HCT116 (cell line): Measurements from ENCODE around the gene C4BPA. TPM values are rescaled to one million over a fixed set of nuclear protein-coding genes. Genes with fewer than 3 reads are reported as not detected.

Experiments
- ATAC-seq: fragments of 200-7000 bp; cut with Tn5 transposase; 2 replicates; pipeline ENCODE4 v1.9.1; 2020; ENCODE audit warnings: mild to moderate bottlenecking, moderate library complexity
- BruUV-seq: library from RNA; stranded (reverse); fragments of 400-500 nt; replicated peaks from 2 replicates; lab custom pipeline; 2021; lab: Mats Ljungman, UMichigan
- CTCF ChIA-PET: fragments of 300-600 bp; sonication (Branson Sonifier 250); formaldehyde crosslinking; loops from one replicate; lab custom pipeline; 2021; ENCODE audit warnings: antibody characterized with exemption; lab: Charles Lee
- POLR2A ChIA-PET: fragments of 300-600, 350-600 bp; sonication (Branson Sonifier 250); formaldehyde crosslinking; loops from one replicate; lab custom pipeline; 2021; ENCODE audit warnings: antibody characterized with exemption; lab: Charles Lee
- RAD21 ChIA-PET, 2 experiments: fragments of 300-600 bp; sonication (Branson Sonifier 250); formaldehyde crosslinking; loops; one replicate each; lab custom pipeline; 2023; ENCODE audit warnings: low total read pairs in 2 of 2; ENCODE audit not compliant: uncharacterized antibody in 2 of 2, unreplicated experiment in 2 of 2, low non-redundant PET in 1 of 2; lab: Charles Lee
- DNase-seq: peaks from one replicate; pipeline ENCODE4 v3.0.0-alpha.2; 2010; ENCODE audit warnings: low read depth, low spot score
- H2AFZ ChIP-seq: fragments of 200-600 bp; shearing (Covaris generic), sonication (generic); 2 replicates; pipeline ENCODE4 v1.6.1; 2017; ENCODE audit warnings: low read depth, mixed run types, mixed read lengths, antibody characterized with exemption, low read length; ENCODE audit not compliant: poor library complexity, severe bottlenecking
- H3K27ac ChIP-seq: 2 replicates; pipeline ENCODE4 v1.5.1; 2012; ENCODE audit warnings: low read depth, low read length
- H3K27me3 ChIP-seq: fragments of 200-600 bp; sonication (generic); 2 replicates; pipeline ENCODE4 v1.6.1; 2016; ENCODE audit warnings: mixed run types, low read length, mixed read lengths; ENCODE audit not compliant: insufficient read depth
- H3K36me3 ChIP-seq, 2 experiments: fragments of 200-500 bp in 1 of 2; fragments of 200-600 bp in 1 of 2; sonication (Bioruptor generic) in 1 of 2; sonication (generic) in 1 of 2; 2 replicates each; pipeline versions ENCODE4 v1.5.1 to v1.6.1; 2014 to 2016; ENCODE audit warnings: low read length in 2 of 2, inconsistent platforms in 1 of 2, mixed read lengths in 1 of 2, mixed run types in 1 of 2; ENCODE audit not compliant: insufficient read depth in 2 of 2, control insufficient read depth in 1 of 2
- H3K4me1 ChIP-seq, 2 experiments: fragments of 200-600 bp in 1 of 2; sonication (generic) in 1 of 2; 2 replicates each; pipeline versions ENCODE4 v1.5.1 to v1.6.1; 2012 to 2017; ENCODE audit warnings: low read length in 2 of 2, inconsistent platforms in 1 of 2, mild to moderate bottlenecking in 1 of 2, mixed read lengths in 1 of 2, mixed run types in 1 of 2, moderate library complexity in 1 of 2; ENCODE audit not compliant: insufficient read depth in 2 of 2, control insufficient read depth in 1 of 2
- H3K4me2 ChIP-seq: fragments of 200-600 bp; sonication (generic); 2 replicates; pipeline ENCODE4 v1.6.1; 2017; ENCODE audit warnings: mixed run types, low read length, mixed read lengths
- H3K4me3 ChIP-seq, 2 experiments: fragments of 200-600 bp in 1 of 2; sonication (generic) in 1 of 2; replicated peaks in 1 of 2; 2 replicates each; pipeline ENCODE4 v1.5.1; 2011 to 2016; ENCODE audit warnings: low read length in 2 of 2, control low read depth in 1 of 2, low read depth in 1 of 2, mild to moderate bottlenecking in 1 of 2, mixed read lengths in 1 of 2, mixed run types in 1 of 2
- H3K79me2 ChIP-seq: fragments of 200-600 bp; sonication (generic); 2 replicates; pipeline ENCODE4 v1.6.1; 2017; ENCODE audit warnings: mild to moderate bottlenecking, mixed run types, low read length, moderate library complexity, mixed read lengths; ENCODE audit not compliant: insufficient read depth
- H3K9ac ChIP-seq: fragments of 200-600 bp; sonication (generic); 2 replicates; pipeline ENCODE4 v1.6.1; 2016; ENCODE audit warnings: low read length, mixed read lengths
- H3K9me2 ChIP-seq: fragments of 200-600 bp; sonication (generic), shearing (Covaris generic); 2 replicates; pipeline ENCODE4 v1.6.1; 2017; ENCODE audit warnings: mixed run types, mild to moderate bottlenecking, moderate library complexity; ENCODE audit not compliant: insufficient read depth
- H3K9me3 ChIP-seq, 2 experiments: fragments of 200-500 bp in 1 of 2; fragments of 200-600 bp in 1 of 2; sonication (Bioruptor generic) in 1 of 2; sonication (generic) in 1 of 2; 2 replicates each; pipeline ENCODE4 v1.6.1; 2014 to 2017; ENCODE audit warnings: low read length in 2 of 2, mixed read lengths in 2 of 2, inconsistent platforms in 1 of 2, low read depth in 1 of 2, mild to moderate bottlenecking in 1 of 2, mixed run types in 1 of 2, moderate library complexity in 1 of 2; ENCODE audit not compliant: control insufficient read depth in 1 of 2, insufficient read depth in 1 of 2
- H4K20me1 ChIP-seq: fragments of 200-600 bp; sonication (generic), shearing (Covaris generic); 2 replicates; pipeline ENCODE4 v1.6.1; 2017; ENCODE audit warnings: mixed run types, mild to moderate bottlenecking, moderate library complexity; ENCODE audit not compliant: insufficient read depth
- ATF3 ChIP-seq: IDR thresholded peaks from 2 replicates; pipeline ENCODE4 v1.6.1; 2012
- CBX3 ChIP-seq: IDR thresholded peaks from 2 replicates; pipeline ENCODE4 v1.6.1; 2012; ENCODE audit warnings: low read depth
- CEBPB ChIP-seq: IDR thresholded peaks from 2 replicates; pipeline ENCODE4 v1.6.1; 2012; ENCODE audit warnings: low read depth
- CTCF ChIP-seq, 3 experiments: fragments of 200-600 bp in 1 of 3; sonication (generic) in 1 of 3; IDR thresholded peaks in 2 of 3; conservative IDR thresholded peaks in 1 of 3; 2 replicates each; pipeline ENCODE4 v1.5.1; 2012 to 2017; ENCODE audit warnings: low read depth in 2 of 3, low read length in 2 of 3, antibody characterized with exemption in 1 of 3, borderline replicate concordance in 1 of 3, control low read depth in 1 of 3, mild to moderate bottlenecking in 1 of 3, mixed read lengths in 1 of 3, mixed run types in 1 of 3, moderate library complexity in 1 of 3; ENCODE audit not compliant: insufficient read depth in 1 of 3
- EGR1 ChIP-seq: IDR thresholded peaks from 2 replicates; pipeline ENCODE4 v1.6.1; 2012; ENCODE audit warnings: low read depth
- ELF1 ChIP-seq: IDR thresholded peaks from 2 replicates; pipeline ENCODE4 v1.6.1; 2012; ENCODE audit warnings: low read depth, borderline replicate concordance
- EZH2 ChIP-seq: fragments of 200-600 bp; sonication (generic); IDR thresholded peaks from 2 replicates; pipeline ENCODE4 v1.6.1; 2017; ENCODE audit warnings: antibody characterized with exemption, mixed run types
- EZH2phosphoT487 ChIP-seq: fragments of 200-600 bp; IDR thresholded peaks from 2 replicates; pipeline ENCODE4 v1.6.1; 2018; ENCODE audit warnings: antibody characterized with exemption, borderline replicate concordance
- FOSL1 ChIP-seq: IDR thresholded peaks from 2 replicates; pipeline ENCODE4 v1.6.1; 2012; ENCODE audit warnings: low read depth
- MAX ChIP-seq: IDR thresholded peaks from 2 replicates; pipeline ENCODE4 v1.6.1; 2012
- POLR2AphosphoS5 ChIP-seq: IDR thresholded peaks from 2 replicates; pipeline ENCODE4 v1.6.1; 2011; ENCODE audit warnings: mild to moderate bottlenecking, low read depth, low read length, moderate library complexity
- SIN3A ChIP-seq: IDR thresholded peaks from 2 replicates; pipeline ENCODE4 v1.6.1; 2012; ENCODE audit warnings: low read depth
- SRF ChIP-seq: IDR thresholded peaks from 2 replicates; pipeline ENCODE4 v1.6.1; 2012; ENCODE audit warnings: low read depth
- TCF7L2 ChIP-seq: IDR thresholded peaks from 2 replicates; pipeline ENCODE4 v1.7.0; 2011; ENCODE audit warnings: borderline replicate concordance, inconsistent platforms; ENCODE audit not compliant: insufficient read depth, insufficient read length; ENCODE audit errors: extremely low read depth
- YY1 ChIP-seq: IDR thresholded peaks from 2 replicates; pipeline ENCODE4 v1.6.1; 2011; ENCODE audit warnings: low read length, low read depth, moderate library complexity, mild to moderate bottlenecking; ENCODE audit not compliant: insufficient replicate concordance; ENCODE audit errors: extremely low read depth
- ZBTB33 ChIP-seq: IDR thresholded peaks from 2 replicates; pipeline ENCODE4 v1.6.1; 2011; ENCODE audit warnings: mild to moderate bottlenecking, low read length, moderate library complexity; ENCODE audit not compliant: insufficient replicate concordance; ENCODE audit errors: extremely low read depth
- ZNF274 ChIP-seq: fragments of 200-500 bp; sonication (Bioruptor generic); IDR thresholded peaks from 2 replicates; pipeline ENCODE4 v1.6.1; 2014; ENCODE audit warnings: mild to moderate bottlenecking, low read depth, low read length, inconsistent platforms
- intact Hi-C: fragments of 100-400 bp; cut with micrococcal nuclease; formaldehyde crosslinking; loops from 2 replicates; pipeline ENCODE4 v1.10.0; 2022
- total RNA-seq: library from RNA; stranded (reverse); gene quantifications from one replicate; pipeline ENCODE4 v1.2.1, GENCODE V29; 2021; ENCODE audit not compliant: unreplicated experiment

The C4BPA gene
- total RNA-seq, 1 experiment from 2014 or later, result 0.32 TPM

- no peak for TF ChIP-seq CTCF (IDR thresholded peaks at IDR 0.05 in 2 of 3, conservative IDR thresholded peaks at IDR 0.05 in 1 of 3; ENCODE audit: borderline replicate concordance in 1 of 3, insufficient read depth in 1 of 3, low read depth in 2 of 3, low read length in 2 of 3)
- no peak for TF ChIP-seq EZH2
- TF ChIP-seq, all 23 proteins: peak for 0
These were observed 36.4 kb upstream of the C4BPA start (continued) for GRCh38 chr1:207067665-207068064.

GRCh38 chr1:207069061-207069460 lies 35.0 kb upstream of the C4BPA start:
- no peak for DNase-seq
- Histone ChIP-seq H2AFZ (no peak overlapping the region), H3K9me2 (no peaks in the 10 kb centered on the region), H4K20me1 (no peaks in the 10 kb centered on the region), H3K4me2 (no peak overlapping the region), H3K9me3 (no peaks in the 10 kb centered on the region), H3K9ac (no peak overlapping the region), H3K4me1 (no peaks in the 10 kb centered on the region), H3K27me3 (no peaks in the 10 kb centered on the region), H3K4me3 (no peak overlapping the region), H3K27ac (no peak overlapping the region), H3K36me3 (peaks cover 3 to 12% of the 10 kb centered on the region in 2 experiments; a peak in 1 of 4 replicates), H3K79me2 (no peaks in the 10 kb centered on the region)
- intact Hi-C loops, result no loop called here
- BruUV-seq, result no TSS peak
- POLR2A ChIA-PET, result interaction anchor here (1.3 kb wide), 1 partner anchor 16 kb away, joined by 3 read pairs; the partner anchor contains the start of gene PFKFB2
- CTCF ChIA-PET, result no interaction called here
- RAD21 ChIA-PET, result no interaction called here
- ATAC-seq, result no peak
- TF ChIP-seq ZNF274 (no peak), MAX (no peak), CTCF (IDR thresholded peaks at IDR 0.05 in 2 of 3, conservative IDR thresholded peaks at IDR 0.05 in 1 of 3; ENCODE audit: borderline replicate concordance in 1 of 3, insufficient read depth in 1 of 3, low read depth in 2 of 3, low read length in 2 of 3) (no peak), POLR2AphosphoS5 (no peak), FOSL1 (no peak), CBX3 (no peak), ELF1 (no peak), ATF3 (no peak), CEBPB (no peak), TCF7L2 (no peak), ZBTB33 (no peak), EZH2 (no peak), SIN3A (no peak), EGR1 (no peak), YY1 (no peak), EZH2phosphoT487 (no peak), SRF (no peak)
